Heart right ventricle (tissue), 16 donors: ENCODE data around the gene EIF2B4. TPM values are rescaled to one million over a fixed set of nuclear protein-coding genes. Genes with fewer than 3 reads are reported as not detected.

Source experiments
- ATAC-seq, 8 donors: fragments of 200-7000 bp; cut with Tn5 transposase; one replicate each; pipeline ENCODE4 v1.9.1; 2020; ENCODE audit warnings: mild to moderate bottlenecking in 8 of 8, moderate library complexity in 8 of 8, moderate number of reproducible peaks in 1 of 8
- DNase-seq, 2 donors: peaks; one replicate each; pipeline ENCODE4 v3.0.0-alpha.2; 2020
- H3K27ac ChIP-seq, 10 donors: fragments of 200-600 bp; sonication (generic) in 2 of 10; one replicate each; pipeline versions ENCODE4 v1.5.0 to v1.8.0; 2020 to 2022; ENCODE audit warnings: mild to moderate bottlenecking in 3 of 10
- H3K27me3 ChIP-seq, 7 donors: fragments of 200-600 bp; one replicate each; pipeline ENCODE4 v1.8.0; 2021 to 2022; ENCODE audit warnings: mild to moderate bottlenecking in 2 of 7
- H3K36me3 ChIP-seq, 9 donors: fragments of 200-600 bp; sonication (generic) in 1 of 9; one replicate each; pipeline versions ENCODE4 v1.5.0 to v1.8.0; 2020 to 2022; ENCODE audit warnings: mild to moderate bottlenecking in 2 of 9
- H3K4me1 ChIP-seq, 9 donors: fragments of 200-600 bp; sonication (generic) in 1 of 9; one replicate each; pipeline versions ENCODE4 v1.5.0 to v1.8.0; 2020 to 2022; ENCODE audit warnings: mild to moderate bottlenecking in 4 of 9
- H3K4me3 ChIP-seq, 10 donors: fragments of 200-600 bp; sonication (generic) in 2 of 10; one replicate each; pipeline versions ENCODE4 v1.5.0 to v1.8.0; 2020 to 2022; ENCODE audit warnings: mild to moderate bottlenecking in 7 of 10, moderate library complexity in 2 of 10
- H3K9me3 ChIP-seq, 11 donors: fragments of 200-600 bp in 10 of 11; sonication (generic) in 2 of 11; one replicate each; pipeline versions ENCODE4 v1.5.0 to v1.8.0; 2013 to 2022; ENCODE audit warnings: mild to moderate bottlenecking in 2 of 11, control low read depth in 1 of 11, moderate library complexity in 1 of 11
- CTCF ChIP-seq, 9 donors: fragments of 200-600 bp; sonication (generic) in 2 of 9; IDR thresholded peaks; one replicate each; pipeline versions ENCODE4 v1.5.0 to v1.8.0; 2021 to 2022; ENCODE audit warnings: antibody characterized with exemption in 9 of 9, mild to moderate bottlenecking in 5 of 9, moderate library complexity in 1 of 9
- WGBS, 2 donors: extraction: QIAGEN DNeasy Blood & Tissue Kit; methylation state at CpG; one replicate each; pipeline ENCODE4 v1.1.7; 2013; ENCODE audit warnings: inconsistent platforms in 1 of 2; 5-methylcytosine and 5-hydroxymethylcytosine counted together
- intact Hi-C, 10 donors: fragments of 100-400 bp; cut with DNase I; formaldehyde crosslinking; loops; one replicate each; pipeline versions ENCODE4 v1.11.1 to v1.14.2; 2022
- polyA plus RNA-seq, 2 donors: library from polyadenylated mRNA; stranded (reverse); fragments of 200-250 nt; gene quantifications; one replicate each; pipeline ENCODE4 v1.2.3, GENCODE V29; 2013
- total RNA-seq, 10 donors: library from RNA; stranded (reverse); fragmentation: NEBNext Ultra II Directional in 3 of 10; extraction: Animal tissue kit (Norgen Biotek cat#: 25700) in 3 of 10; gene quantifications; one replicate each; pipeline versions ENCODE4 v1.2.1 to v1.2.4, GENCODE V29; 2021 to 2023
- donor health status: Arrhythmogenic right ventricular cardiomyopathy.
- donor health status: ischemic (EF 13 %, LVEDD 7.1; RV severe dilation, severe dysfunction).
- donor health status: healthy with polysubstance abuse.
- donor health status: DM: no; HTN: yes; CAD: no.
- donor health status: DM: no; HTN: no; CAD: no.
- donor health status: ischemic (EF 25% LVEDD 6.9; RV normal size, moderate dysfunction).
- donor health status: ischemic (EF 25% LVEDD 5.7; RV mildly dilated, moderate dysfunction).
- donor health status: healthy.
- donor health status: DM: yes; HTN: yes; CAD: no.
- donor health status: Ischemic cardiomyopathy.
- donor health status: ischemic (EF 35%, LVEDD 5.7; RV mildly dilated, moderate dysfunction).
- donor health status: nonischemic (EF 11% LVEDD 7.7; RV severe dilation, severe dysfunction).
- donor health status: DM: yes; HTN: yes; CAD: no.
- donor health status: PGD.
- donor health status: ischemic (EF 29% LVEDD 5.4; RV normal size, mild dysfunction).
- donor health status: nonischemic (EF 23%, LVEDD 6.1; RV moderate dilation, normal function).

The EIF2B4 gene
- total and polyA plus RNA-seq, 12 donors, result 26.4 to 70.7 (median 36.3) TPM

GRCh38 chr2:27324720-27325119, 45.4 kb downstream of the EIF2B4 start:
- intact Hi-C loops, result loop anchor here in 3 of 10 donors (5.0 kb wide), 2 partner anchors 33 to 48 kb away; partner anchors contain the start of genes EIF2B4 (in 2 of the 3), SNX17 (in 2 of the 3) and GTF3C2 (in 1 of the 3)
- 92 to 94% methylated on average over 5 of the region's 5 CpGs for WGBS, 2 donors
- H3K4me1 ChIP-seq, result peaks cover 6 to 39% (median 30%) of the 10 kb centered on the region in 9 donors
- TF ChIP-seq CTCF (IDR thresholded peaks at IDR 0.05), result no peak
- H3K4me3 ChIP-seq, result no peak overlapping the region
- ATAC-seq (no peak), DNase-seq (no peak)
- peak overlapping the region in 6 of 10 donors; percentile 90 to 98 (median 97) for H3K27ac ChIP-seq
- no peaks in the 10 kb centered on the region for H3K9me3 ChIP-seq
- peaks cover 0 to 48% (median 36%) of the 10 kb centered on the region in 9 donors for H3K36me3 ChIP-seq
- no peaks in the 10 kb centered on the region for H3K27me3 ChIP-seq

DNA sequence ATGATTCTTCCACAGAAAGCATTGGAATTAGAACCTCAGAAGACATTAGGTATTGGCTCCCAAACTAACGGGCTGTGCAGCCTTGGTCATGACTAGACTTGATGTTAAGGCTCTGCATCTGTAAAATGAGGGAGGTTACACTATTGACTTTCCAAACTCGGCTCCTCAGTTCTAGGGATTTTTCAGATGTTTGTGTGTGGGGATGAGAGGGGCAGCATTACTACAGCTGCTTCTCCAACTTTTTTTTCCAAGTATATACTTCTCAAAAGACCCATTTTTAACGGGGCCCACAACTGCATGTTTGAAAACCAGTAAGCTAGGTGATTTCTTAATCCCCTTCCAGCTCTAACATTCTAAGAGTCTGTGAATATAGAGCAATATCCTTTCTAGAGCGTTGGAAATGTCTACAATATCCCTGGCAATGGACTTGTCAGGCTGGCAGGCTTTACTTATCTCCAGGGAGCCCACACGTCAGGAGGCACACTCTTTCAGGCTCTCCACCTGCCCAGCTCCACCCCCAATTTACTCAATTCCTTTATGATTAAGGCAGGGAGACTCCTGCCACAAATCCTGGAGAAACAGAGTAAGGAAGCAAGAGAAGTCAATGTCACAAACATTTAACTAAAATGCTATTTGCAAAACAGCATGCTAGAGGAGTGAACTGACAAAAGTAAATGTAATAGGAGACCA, 46.4 kb downstream of the EIF2B4 start:
- H3K27ac ChIP-seq, result peak overlapping the region; percentile 78 to 98 (median 95)
- no peaks in the 10 kb centered on the region for H3K9me3 ChIP-seq
- peaks cover 0 to 38% (median 27%) of the 10 kb centered on the region in 9 donors for H3K36me3 ChIP-seq
- DNase-seq, result no peak
- H3K4me1 ChIP-seq, result peaks cover 6 to 41% (median 30%) of the 10 kb centered on the region in 9 donors
- intact Hi-C loops, result loop anchor here in 5 of 10 donors (2.0 to 5.0 kb wide), 3 partner anchors 33 to 49 kb away; partner anchors contain the start of genes GTF3C2 (in 4 of the 5), EIF2B4 (in 2 of the 5) and SNX17 (in 2 of the 5)
- H3K4me3 ChIP-seq, result peak overlapping the region; percentile 29 to 87 (median 76)
- WGBS, 2 donors, result 21 to 22% methylated on average over 5 of the region's 5 CpGs
- no peak for TF ChIP-seq CTCF (IDR thresholded peaks at IDR 0.05)
- H3K27me3 ChIP-seq, result no peaks in the 10 kb centered on the region
- ATAC-seq, result peak in 1 of 8 donors; percentile 3

DNA sequence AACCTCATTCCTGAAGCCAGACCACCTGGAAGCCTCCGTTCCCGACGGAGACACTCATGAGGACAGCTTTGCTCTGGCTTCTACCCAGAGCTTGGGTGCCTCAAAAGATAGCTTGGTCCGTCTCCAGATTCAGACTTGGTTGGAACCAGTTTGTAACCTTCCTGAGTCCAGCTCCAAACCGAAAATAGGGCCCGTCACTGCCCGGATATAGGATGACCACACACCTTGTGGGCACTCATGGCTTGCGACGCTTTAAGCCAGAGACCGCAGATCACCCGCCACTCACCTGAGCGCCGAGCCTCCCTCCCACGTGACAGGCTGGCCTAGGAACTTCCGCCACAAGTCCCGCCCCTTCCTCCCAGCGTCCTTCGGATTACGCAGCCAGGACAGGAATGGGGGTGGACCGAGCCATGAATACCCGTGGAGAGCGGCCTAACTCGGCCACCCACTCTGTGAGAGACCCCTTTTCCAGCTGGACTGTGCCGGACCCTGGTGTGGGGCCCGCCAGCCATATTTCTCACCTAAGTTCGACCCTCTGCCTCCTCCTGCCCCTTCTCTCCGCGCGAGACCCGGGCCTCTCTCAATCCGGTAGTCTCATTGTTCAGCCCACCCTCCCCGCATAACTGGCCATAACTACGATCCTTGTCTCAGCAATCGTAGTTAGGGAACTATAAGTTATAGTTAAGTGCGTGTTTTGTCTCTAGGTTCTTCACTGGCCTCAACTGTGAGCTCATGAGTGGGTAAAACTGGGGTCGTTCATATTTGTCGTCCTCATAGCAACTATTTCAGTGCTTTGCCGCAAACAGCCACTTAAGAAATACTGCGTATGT, 47.2 kb downstream of the EIF2B4 start, which contains the start of gene MPV17:
MPV17 (minus strand) TSS at position 332 of the 830 bp plus-strand sequence. CDS start 580 bp downstream, outside the sequence.
- H3K36me3 ChIP-seq, result peaks cover 0 to 36% (median 23%) of the 10 kb centered on the region in 9 donors
- peak within 1 kb of the TSS; percentile 29 to 87 (median 76) for H3K4me3 ChIP-seq
- peak within 1 kb of the TSS; percentile 78 to 98 (median 95) for H3K27ac ChIP-seq
- no peak for TF ChIP-seq CTCF (IDR thresholded peaks at IDR 0.05)
- H3K4me1 ChIP-seq, result peaks cover 6 to 41% (median 30%) of the 10 kb centered on the region in 9 donors
- H3K27me3 ChIP-seq, result no peaks in the 10 kb centered on the region
- ATAC-seq (peak; percentile 87 to 97 (median 94)), DNase-seq (peak; percentile 89 to 93)
- no peaks in the 10 kb centered on the region for H3K9me3 ChIP-seq
- intact Hi-C loops, result loop anchor here in 5 of 10 donors (2.0 to 5.0 kb wide), 3 partner anchors 34 to 49 kb away; partner anchors contain the start of genes GTF3C2 (in 4 of the 5), EIF2B4 (in 2 of the 5) and SNX17 (in 2 of the 5)
- 0% methylated on average over 39 of the region's 39 CpGs for WGBS, 2 donors
